ENCODE measurements around the gene GRB10. TPM values are rescaled to one million over a fixed set of nuclear protein-coding genes. Genes with fewer than 3 reads are reported as not detected.

The GRB10 gene
- total and polyA plus RNA-seq, 2 donors (not counting 3 experiments of a cell fraction or from before 2014, with no cell fraction given) = 43.7 to 240 TPM

GRCh38 chr7:50621973-50622490, 160.7 kb downstream of the GRB10 start:
- H3K79me2 ChIP-seq (ENCODE audit: control insufficient read depth, insufficient read depth, low read length) = peaks cover 15% of the 10 kb centered on the region
- no peaks in the 10 kb centered on the region for H3K27me3 ChIP-seq (ENCODE audit: control insufficient read depth in 2 of 2, insufficient read depth in 2 of 2, low read length in 2 of 2)
- H2AFZ ChIP-seq (ENCODE audit: low read depth, low read length) = no peak overlapping the region
- H4K20me1 ChIP-seq (replicated peaks; ENCODE audit: control insufficient read depth, extremely low read depth, insufficient read depth, low read length) = no peaks in the 10 kb centered on the region
- H3K9me1 ChIP-seq (replicated peaks; ENCODE audit: control insufficient read depth, extremely low read depth, insufficient read depth, low read length) = no peaks in the 10 kb centered on the region
- BruUV-seq (replicated peaks) = no TSS peak
- DNase-seq (ENCODE audit: low read depth, low spot score) (no peak), FAIRE-seq (no peak)
- TF ChIP-seq CTCF (IDR thresholded peaks at IDR 0.05; ENCODE audit: extremely low read depth in 1 of 2, insufficient read depth in 1 of 2, low read depth in 1 of 2, low read length in 2 of 2) (no peak), GATA2 (IDR thresholded peaks at IDR 0.05; ENCODE audit: insufficient read depth, insufficient read length, low read depth, low read length) (no peak), MAX (IDR thresholded peaks at IDR 0.05; ENCODE audit: insufficient read depth, insufficient read length) (no peak), EZH2 (IDR thresholded peaks at IDR 0.05; ENCODE audit: borderline replicate concordance, low read depth, low read length, severe bottlenecking) (no peak), JUN (IDR thresholded peaks at IDR 0.05; ENCODE audit: borderline replicate concordance, insufficient read depth, insufficient read length, low read depth) (no peak), MYC (IDR thresholded peaks at IDR 0.05; ENCODE audit: low read depth, low read length) (no peak), POLR2A (IDR thresholded peaks at IDR 0.05; ENCODE audit: low read depth, low read length) (no peak)
- no peak overlapping the region for H3K4me2 ChIP-seq (ENCODE audit: insufficient read depth, low read length)
- H3K4me3 ChIP-seq (replicated peaks in 1 of 3; ENCODE audit: insufficient read depth in 1 of 3, low read depth in 1 of 3, low read length in 3 of 3) = no peak overlapping the region
- dilution Hi-C loops (cut with MboI; ENCODE audit: extremely low pct_ligation_motif_present, low sequenced_read_pairs) (no loop called here), intact Hi-C loops (cut with micrococcal nuclease) (no loop called here)
- no peak overlapping the region for H3K9ac ChIP-seq (replicated peaks; ENCODE audit: extremely low read depth, insufficient read depth, low read length)
- peaks cover 16 to 39% of the 10 kb centered on the region in 2 experiments for H3K36me3 ChIP-seq (ENCODE audit: control insufficient read depth in 2 of 2, extremely low read depth in 1 of 2, insufficient read depth in 2 of 2, low read length in 2 of 2)
- ChIA-PET POLR2A (no interaction called here), CTCF (interaction anchor here (1.0 to 2.5 kb wide), 2 partner anchors 12 to 519 kb away, joined by 3 to 12 read pairs; no protein-coding TSS in a partner anchor)
- H3K4me1 ChIP-seq (ENCODE audit: control insufficient read depth, extremely low read depth, insufficient read depth, low read length) = peaks cover 10% of the 10 kb centered on the region
- H3K27ac ChIP-seq (ENCODE audit: insufficient read depth, low read depth, low read length) = no peak overlapping the region
- H3K9me3 ChIP-seq (replicated peaks; ENCODE audit: control insufficient read depth, insufficient read depth, low read length) = no peaks in the 10 kb centered on the region

Measured in endothelial cell of umbilical vein (primary cell).